Upper lobe of left lung (tissue), 4 donors: ENCODE results near the gene PCDHGA12.

Experiments used
- EP300 ChIP-seq, 4 donors: sonication (generic); formaldehyde crosslinking; IDR thresholded peaks; one replicate each; pipeline ENCODE4 v1.5.1; 2017; ENCODE audit warnings: antibody characterized with exemption in 4 of 4, control low read depth in 2 of 4
- POLR2A ChIP-seq, 4 donors: fragments of 450-650 bp; IDR thresholded peaks; one replicate each; pipeline ENCODE4 v1.5.1; 2016 to 2017; ENCODE audit warnings: antibody characterized with exemption in 4 of 4, mild to moderate bottlenecking in 2 of 4
- TF ChIP-seq, protein P1 (sequence below), 6 experiments: fragments of 450-650 bp in 4 of 6; fragments of 200-600 bp in 2 of 6; sonication (generic) in 2 of 6; IDR thresholded peaks; one replicate each; pipeline ENCODE4 v1.5.1; 2016 to 2019; ENCODE audit warnings: antibody characterized with exemption in 6 of 6

DNA sequence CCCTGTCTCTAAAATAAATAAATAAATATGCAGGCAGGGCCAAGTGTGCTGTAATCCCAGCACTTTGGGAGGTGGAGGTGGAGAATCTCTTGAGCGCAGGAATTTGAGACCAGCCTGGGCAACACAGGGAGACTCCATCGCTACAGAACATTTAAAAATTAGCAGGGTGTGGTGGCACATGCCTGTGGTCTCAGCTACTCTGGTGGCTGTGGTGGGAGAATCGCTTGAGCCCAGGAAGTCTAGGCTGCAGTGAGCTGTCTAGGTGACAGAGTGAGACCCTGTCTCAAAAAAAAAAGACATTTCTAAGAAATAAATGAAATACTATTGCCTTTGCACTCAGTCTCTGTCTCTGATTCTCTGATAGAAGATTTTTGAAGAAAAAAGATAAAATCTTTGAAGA is 18.7 kb upstream of the PCDHGA12 start:
- TF ChIP-seq, protein P1, sequence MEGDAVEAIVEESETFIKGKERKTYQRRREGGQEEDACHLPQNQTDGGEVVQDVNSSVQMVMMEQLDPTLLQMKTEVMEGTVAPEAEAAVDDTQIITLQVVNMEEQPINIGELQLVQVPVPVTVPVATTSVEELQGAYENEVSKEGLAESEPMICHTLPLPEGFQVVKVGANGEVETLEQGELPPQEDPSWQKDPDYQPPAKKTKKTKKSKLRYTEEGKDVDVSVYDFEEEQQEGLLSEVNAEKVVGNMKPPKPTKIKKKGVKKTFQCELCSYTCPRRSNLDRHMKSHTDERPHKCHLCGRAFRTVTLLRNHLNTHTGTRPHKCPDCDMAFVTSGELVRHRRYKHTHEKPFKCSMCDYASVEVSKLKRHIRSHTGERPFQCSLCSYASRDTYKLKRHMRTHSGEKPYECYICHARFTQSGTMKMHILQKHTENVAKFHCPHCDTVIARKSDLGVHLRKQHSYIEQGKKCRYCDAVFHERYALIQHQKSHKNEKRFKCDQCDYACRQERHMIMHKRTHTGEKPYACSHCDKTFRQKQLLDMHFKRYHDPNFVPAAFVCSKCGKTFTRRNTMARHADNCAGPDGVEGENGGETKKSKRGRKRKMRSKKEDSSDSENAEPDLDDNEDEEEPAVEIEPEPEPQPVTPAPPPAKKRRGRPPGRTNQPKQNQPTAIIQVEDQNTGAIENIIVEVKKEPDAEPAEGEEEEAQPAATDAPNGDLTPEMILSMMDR (IDR thresholded peaks at IDR 0.05), result no peak
- no peak for TF ChIP-seq POLR2A (IDR thresholded peaks at IDR 0.05)
- TF ChIP-seq EP300 (IDR thresholded peaks at IDR 0.05), result no peak
